Fibroblast of lung (primary cell): ENCODE measurements around the gene PRKCA.

ENCODE experiments used
- CTCF ChIP-seq, 2 donors: IDR thresholded peaks in 1 of 2; conservative IDR thresholded peaks in 1 of 2; 1 replicate in 1 of 2; 2 replicates in 1 of 2; pipeline ENCODE4 v1.5.1; 2011 to 2012; ENCODE audit warnings: low read length in 2 of 2, control low read depth in 1 of 2, inconsistent platforms in 1 of 2, low read depth in 1 of 2, mild to moderate bottlenecking in 1 of 2
- EZH2 ChIP-seq: IDR thresholded peaks from 2 replicates; pipeline ENCODE4 v1.5.1; 2012; ENCODE audit warnings: low read length, control low read depth, mild to moderate bottlenecking; ENCODE audit errors: missing control alignments

GRCh38 chr17:66837885-66838665 is 535.7 kb downstream of the PRKCA start:
- TF ChIP-seq CTCF (conservative IDR thresholded peaks at IDR 0.05 in 1 of 2, IDR thresholded peaks at IDR 0.05 in 1 of 2; ENCODE audit: low read depth in 1 of 2, low read length in 2 of 2) (no peak), EZH2 (no peak)
